GM23338 (cell line): ENCODE data around the gene SCP2.

Experiments
- CREB1 ChIP-seq: fragments of 250-450 bp; sonication (Bioruptor Pico); IDR thresholded peaks from 2 replicates; pipeline ENCODE4 v1.5.0; 2020; ENCODE audit warnings: low read depth, mild to moderate bottlenecking, moderate library complexity
- EZH2 ChIP-seq: fragments of 200-600 bp; sonication (generic); IDR thresholded peaks from one replicate; pipeline ENCODE4 v1.8.0; 2017; ENCODE audit warnings: antibody characterized with exemption, mild to moderate bottlenecking, low read depth; ENCODE audit not compliant: unreplicated experiment
- EZH2phosphoT487 ChIP-seq: fragments of 200-600 bp; sonication (generic); IDR thresholded peaks from one replicate; pipeline ENCODE4 v1.8.1; 2018; ENCODE audit warnings: antibody characterized with exemption; ENCODE audit not compliant: unreplicated experiment
- JUNB ChIP-seq: IDR thresholded peaks from one replicate; pipeline ENCODE4 v1.6.1; 2016; ENCODE audit warnings: antibody characterized with exemption; ENCODE audit not compliant: unreplicated experiment
- NANOG ChIP-seq: IDR thresholded peaks from 2 replicates; pipeline ENCODE4 v1.6.1; 2016; ENCODE audit warnings: antibody characterized with exemption, borderline replicate concordance
- POLR2AphosphoS5 ChIP-seq: IDR thresholded peaks from 2 replicates; pipeline ENCODE4 v1.6.1; 2016; ENCODE audit warnings: antibody characterized with exemption, low read depth
- STAT1 ChIP-seq: IDR thresholded peaks from one replicate; pipeline ENCODE4 v1.6.1; 2016; ENCODE audit warnings: antibody characterized with exemption; ENCODE audit not compliant: unreplicated experiment
- ZNF114 ChIP-seq: fragments of 250-450 bp; sonication (Bioruptor Pico); IDR thresholded peaks from 2 replicates; pipeline ENCODE4 v1.5.0; 2020; ENCODE audit warnings: mild to moderate bottlenecking, moderate library complexity
- ZNF331 ChIP-seq: fragments of 250-450 bp; sonication (Bioruptor Pico); IDR thresholded peaks from 2 replicates; pipeline ENCODE4 v1.5.0; 2020; ENCODE audit warnings: low read depth, mild to moderate bottlenecking, moderate library complexity
- TF ChIP-seq, protein P1 (sequence below): IDR thresholded peaks from one replicate; pipeline ENCODE4 v1.6.1; 2018; ENCODE audit warnings: antibody characterized with exemption; ENCODE audit not compliant: unreplicated experiment
- TF ChIP-seq, protein P2 (sequence below), 2 experiments: fragments of 200-600 bp in 1 of 2; sonication (generic) in 1 of 2; conservative IDR thresholded peaks; 2 replicates each; pipeline versions ENCODE4 v1.5.1 to v1.6.1; 2016 to 2017; ENCODE audit warnings: antibody characterized with exemption in 2 of 2, low read depth in 2 of 2, mild to moderate bottlenecking in 2 of 2, moderate library complexity in 1 of 2
- TF ChIP-seq, protein P3 (sequence below): IDR thresholded peaks from 2 replicates; pipeline ENCODE4 v1.6.1; 2016; ENCODE audit warnings: antibody characterized with exemption
- TF ChIP-seq, protein P4 (sequence below): fragments of 250-450 bp; sonication (Bioruptor Pico); IDR thresholded peaks from 2 replicates; pipeline ENCODE4 v1.5.0; 2020; ENCODE audit warnings: mild to moderate bottlenecking, moderate library complexity

DNA sequence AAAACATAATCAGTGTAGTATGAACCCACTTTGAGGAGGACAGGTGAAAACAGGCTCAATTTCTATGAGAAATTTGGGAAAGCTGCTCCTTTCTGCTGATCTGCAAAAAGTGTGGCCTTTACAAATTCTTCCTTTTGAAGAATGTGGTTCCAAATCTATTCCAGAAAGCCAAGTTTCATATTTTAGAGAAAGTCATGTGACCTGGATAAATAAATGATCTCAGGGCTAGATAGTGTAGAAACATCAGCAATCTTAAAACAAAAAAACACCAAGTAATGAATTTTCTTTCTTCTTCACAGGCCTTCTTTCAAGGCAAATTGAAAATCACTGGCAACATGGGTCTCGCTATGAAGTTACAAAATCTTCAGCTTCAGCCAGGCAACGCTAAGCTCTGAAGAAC, 123.2 kb downstream of the SCP2 start:
- TF ChIP-seq, protein P1, sequence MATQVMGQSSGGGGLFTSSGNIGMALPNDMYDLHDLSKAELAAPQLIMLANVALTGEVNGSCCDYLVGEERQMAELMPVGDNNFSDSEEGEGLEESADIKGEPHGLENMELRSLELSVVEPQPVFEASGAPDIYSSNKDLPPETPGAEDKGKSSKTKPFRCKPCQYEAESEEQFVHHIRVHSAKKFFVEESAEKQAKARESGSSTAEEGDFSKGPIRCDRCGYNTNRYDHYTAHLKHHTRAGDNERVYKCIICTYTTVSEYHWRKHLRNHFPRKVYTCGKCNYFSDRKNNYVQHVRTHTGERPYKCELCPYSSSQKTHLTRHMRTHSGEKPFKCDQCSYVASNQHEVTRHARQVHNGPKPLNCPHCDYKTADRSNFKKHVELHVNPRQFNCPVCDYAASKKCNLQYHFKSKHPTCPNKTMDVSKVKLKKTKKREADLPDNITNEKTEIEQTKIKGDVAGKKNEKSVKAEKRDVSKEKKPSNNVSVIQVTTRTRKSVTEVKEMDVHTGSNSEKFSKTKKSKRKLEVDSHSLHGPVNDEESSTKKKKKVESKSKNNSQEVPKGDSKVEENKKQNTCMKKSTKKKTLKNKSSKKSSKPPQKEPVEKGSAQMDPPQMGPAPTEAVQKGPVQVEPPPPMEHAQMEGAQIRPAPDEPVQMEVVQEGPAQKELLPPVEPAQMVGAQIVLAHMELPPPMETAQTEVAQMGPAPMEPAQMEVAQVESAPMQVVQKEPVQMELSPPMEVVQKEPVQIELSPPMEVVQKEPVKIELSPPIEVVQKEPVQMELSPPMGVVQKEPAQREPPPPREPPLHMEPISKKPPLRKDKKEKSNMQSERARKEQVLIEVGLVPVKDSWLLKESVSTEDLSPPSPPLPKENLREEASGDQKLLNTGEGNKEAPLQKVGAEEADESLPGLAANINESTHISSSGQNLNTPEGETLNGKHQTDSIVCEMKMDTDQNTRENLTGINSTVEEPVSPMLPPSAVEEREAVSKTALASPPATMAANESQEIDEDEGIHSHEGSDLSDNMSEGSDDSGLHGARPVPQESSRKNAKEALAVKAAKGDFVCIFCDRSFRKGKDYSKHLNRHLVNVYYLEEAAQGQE, result no peak
- TF ChIP-seq, protein P2, sequence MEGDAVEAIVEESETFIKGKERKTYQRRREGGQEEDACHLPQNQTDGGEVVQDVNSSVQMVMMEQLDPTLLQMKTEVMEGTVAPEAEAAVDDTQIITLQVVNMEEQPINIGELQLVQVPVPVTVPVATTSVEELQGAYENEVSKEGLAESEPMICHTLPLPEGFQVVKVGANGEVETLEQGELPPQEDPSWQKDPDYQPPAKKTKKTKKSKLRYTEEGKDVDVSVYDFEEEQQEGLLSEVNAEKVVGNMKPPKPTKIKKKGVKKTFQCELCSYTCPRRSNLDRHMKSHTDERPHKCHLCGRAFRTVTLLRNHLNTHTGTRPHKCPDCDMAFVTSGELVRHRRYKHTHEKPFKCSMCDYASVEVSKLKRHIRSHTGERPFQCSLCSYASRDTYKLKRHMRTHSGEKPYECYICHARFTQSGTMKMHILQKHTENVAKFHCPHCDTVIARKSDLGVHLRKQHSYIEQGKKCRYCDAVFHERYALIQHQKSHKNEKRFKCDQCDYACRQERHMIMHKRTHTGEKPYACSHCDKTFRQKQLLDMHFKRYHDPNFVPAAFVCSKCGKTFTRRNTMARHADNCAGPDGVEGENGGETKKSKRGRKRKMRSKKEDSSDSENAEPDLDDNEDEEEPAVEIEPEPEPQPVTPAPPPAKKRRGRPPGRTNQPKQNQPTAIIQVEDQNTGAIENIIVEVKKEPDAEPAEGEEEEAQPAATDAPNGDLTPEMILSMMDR (conservative IDR thresholded peaks at IDR 0.05; ENCODE audit: low read depth in 2 of 2), result no peak
- no peak for TF ChIP-seq CREB1 (CRISPR knock-in tag)
- no peak for TF ChIP-seq POLR2AphosphoS5
- no peak for TF ChIP-seq EZH2
- TF ChIP-seq, protein P3, sequence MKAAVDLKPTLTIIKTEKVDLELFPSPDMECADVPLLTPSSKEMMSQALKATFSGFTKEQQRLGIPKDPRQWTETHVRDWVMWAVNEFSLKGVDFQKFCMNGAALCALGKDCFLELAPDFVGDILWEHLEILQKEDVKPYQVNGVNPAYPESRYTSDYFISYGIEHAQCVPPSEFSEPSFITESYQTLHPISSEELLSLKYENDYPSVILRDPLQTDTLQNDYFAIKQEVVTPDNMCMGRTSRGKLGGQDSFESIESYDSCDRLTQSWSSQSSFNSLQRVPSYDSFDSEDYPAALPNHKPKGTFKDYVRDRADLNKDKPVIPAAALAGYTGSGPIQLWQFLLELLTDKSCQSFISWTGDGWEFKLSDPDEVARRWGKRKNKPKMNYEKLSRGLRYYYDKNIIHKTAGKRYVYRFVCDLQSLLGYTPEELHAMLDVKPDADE, result no peak
- no peak for TF ChIP-seq JUNB
- TF ChIP-seq EZH2phosphoT487, result no peak
- no peak for TF ChIP-seq NANOG
- no peak for TF ChIP-seq STAT1
- no peak for TF ChIP-seq ZNF331 (CRISPR knock-in tag)
- TF ChIP-seq, protein P4, sequence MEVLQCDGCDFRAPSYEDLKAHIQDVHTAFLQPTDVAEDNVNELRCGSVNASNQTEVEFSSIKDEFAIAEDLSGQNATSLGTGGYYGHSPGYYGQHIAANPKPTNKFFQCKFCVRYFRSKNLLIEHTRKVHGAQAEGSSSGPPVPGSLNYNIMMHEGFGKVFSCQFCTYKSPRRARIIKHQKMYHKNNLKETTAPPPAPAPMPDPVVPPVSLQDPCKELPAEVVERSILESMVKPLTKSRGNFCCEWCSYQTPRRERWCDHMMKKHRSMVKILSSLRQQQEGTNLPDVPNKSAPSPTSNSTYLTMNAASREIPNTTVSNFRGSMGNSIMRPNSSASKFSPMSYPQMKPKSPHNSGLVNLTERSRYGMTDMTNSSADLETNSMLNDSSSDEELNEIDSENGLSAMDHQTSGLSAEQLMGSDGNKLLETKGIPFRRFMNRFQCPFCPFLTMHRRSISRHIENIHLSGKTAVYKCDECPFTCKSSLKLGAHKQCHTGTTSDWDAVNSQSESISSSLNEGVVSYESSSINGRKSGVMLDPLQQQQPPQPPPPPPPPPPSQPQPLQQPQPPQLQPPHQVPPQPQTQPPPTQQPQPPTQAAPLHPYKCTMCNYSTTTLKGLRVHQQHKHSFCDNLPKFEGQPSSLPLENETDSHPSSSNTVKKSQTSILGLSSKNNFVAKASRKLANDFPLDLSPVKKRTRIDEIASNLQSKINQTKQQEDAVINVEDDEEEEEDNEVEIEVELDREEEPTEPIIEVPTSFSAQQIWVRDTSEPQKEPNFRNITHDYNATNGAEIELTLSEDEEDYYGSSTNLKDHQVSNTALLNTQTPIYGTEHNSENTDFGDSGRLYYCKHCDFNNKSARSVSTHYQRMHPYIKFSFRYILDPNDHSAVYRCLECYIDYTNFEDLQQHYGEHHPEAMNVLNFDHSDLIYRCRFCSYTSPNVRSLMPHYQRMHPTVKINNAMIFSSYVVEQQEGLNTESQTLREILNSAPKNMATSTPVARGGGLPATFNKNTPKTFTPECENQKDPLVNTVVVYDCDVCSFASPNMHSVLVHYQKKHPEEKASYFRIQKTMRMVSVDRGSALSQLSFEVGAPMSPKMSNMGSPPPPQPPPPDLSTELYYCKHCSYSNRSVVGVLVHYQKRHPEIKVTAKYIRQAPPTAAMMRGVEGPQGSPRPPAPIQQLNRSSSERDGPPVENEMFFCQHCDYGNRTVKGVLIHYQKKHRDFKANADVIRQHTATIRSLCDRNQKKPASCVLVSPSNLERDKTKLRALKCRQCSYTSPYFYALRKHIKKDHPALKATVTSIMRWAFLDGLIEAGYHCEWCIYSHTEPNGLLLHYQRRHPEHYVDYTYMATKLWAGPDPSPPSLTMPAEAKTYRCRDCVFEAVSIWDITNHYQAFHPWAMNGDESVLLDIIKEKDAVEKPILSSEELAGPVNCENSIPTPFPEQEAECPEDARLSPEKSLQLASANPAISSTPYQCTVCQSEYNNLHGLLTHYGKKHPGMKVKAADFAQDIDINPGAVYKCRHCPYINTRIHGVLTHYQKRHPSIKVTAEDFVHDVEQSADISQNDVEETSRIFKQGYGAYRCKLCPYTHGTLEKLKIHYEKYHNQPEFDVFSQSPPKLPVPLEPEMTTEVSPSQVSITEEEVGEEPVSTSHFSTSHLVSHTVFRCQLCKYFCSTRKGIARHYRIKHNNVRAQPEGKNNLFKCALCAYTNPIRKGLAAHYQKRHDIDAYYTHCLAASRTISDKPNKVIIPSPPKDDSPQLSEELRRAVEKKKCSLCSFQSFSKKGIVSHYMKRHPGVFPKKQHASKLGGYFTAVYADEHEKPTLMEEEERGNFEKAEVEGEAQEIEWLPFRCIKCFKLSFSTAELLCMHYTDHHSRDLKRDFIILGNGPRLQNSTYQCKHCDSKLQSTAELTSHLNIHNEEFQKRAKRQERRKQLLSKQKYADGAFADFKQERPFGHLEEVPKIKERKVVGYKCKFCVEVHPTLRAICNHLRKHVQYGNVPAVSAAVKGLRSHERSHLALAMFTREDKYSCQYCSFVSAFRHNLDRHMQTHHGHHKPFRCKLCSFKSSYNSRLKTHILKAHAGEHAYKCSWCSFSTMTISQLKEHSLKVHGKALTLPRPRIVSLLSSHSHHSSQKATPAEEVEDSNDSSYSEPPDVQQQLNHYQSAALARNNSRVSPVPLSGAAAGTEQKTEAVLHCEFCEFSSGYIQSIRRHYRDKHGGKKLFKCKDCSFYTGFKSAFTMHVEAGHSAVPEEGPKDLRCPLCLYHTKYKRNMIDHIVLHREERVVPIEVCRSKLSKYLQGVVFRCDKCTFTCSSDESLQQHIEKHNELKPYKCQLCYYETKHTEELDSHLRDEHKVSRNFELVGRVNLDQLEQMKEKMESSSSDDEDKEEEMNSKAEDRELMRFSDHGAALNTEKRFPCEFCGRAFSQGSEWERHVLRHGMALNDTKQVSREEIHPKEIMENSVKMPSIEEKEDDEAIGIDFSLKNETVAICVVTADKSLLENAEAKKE, result no peak
- TF ChIP-seq ZNF114 (CRISPR knock-in tag), result no peak
